ENCODE results near the gene TLCD3B.
"Not testable (repeated sequence)": the region's sequence is repeated elsewhere in the genome, so short reads cannot be mapped to it uniquely, and the experiment has no call there.

TLCD3B gene

DNA sequence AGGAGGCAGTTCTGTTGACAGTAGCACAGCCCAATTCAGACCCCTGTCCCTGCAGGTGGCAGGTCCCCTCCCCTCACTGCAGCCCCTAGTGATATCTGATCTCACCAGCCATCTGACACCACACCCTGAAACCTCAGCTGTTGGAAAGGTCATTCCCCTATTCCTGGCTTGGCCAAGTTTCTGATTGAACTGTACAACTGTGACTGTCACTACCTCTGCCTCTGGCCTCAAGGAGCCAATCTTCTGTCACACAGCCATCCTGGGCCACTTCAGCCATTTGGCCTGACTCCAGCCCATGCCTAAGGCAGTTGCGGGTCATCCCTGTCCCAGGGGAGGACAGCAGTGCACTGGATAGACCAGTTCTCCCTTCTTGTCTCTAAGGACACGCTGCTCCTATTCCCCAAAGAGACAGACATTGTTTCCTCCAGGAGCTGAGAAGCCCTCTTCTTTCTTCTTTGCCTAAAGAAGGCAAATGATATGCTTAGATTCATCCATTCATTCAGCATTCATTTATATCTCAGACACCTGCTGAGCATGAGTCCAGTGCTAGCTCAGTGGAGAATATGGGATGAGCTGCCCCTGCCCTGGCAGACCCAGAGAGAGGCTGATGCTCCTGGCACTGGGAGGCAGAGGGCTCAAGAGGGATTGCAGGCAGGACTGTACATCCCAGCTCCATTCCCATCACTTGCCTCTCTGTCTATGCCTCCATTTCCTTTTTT, 29.9 kb upstream of the TLCD3B start:
- no peak for DNase-seq (ENCODE audit: low read depth)

DNA sequence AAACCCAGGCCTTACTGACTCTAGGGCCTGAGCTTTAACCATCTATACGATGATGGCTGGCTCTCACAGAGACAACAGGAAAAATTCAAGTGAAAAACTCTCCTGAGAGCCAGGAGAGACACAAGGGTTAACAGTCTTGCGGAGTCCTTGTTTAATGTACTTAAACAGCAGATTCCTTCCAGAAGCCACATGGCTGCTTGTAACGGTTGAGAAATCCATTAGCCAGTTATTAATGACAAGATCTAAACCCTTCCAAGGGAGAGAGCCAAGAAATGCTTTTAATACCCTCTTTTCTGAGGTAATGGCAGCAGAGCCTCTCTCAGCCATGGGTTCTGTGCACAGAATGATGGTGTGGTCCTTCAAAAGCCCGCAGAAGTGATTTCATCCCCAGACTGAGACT, 29.3 kb upstream of the TLCD3B start:
- no peak for DNase-seq (ENCODE audit: low read depth)

DNA sequence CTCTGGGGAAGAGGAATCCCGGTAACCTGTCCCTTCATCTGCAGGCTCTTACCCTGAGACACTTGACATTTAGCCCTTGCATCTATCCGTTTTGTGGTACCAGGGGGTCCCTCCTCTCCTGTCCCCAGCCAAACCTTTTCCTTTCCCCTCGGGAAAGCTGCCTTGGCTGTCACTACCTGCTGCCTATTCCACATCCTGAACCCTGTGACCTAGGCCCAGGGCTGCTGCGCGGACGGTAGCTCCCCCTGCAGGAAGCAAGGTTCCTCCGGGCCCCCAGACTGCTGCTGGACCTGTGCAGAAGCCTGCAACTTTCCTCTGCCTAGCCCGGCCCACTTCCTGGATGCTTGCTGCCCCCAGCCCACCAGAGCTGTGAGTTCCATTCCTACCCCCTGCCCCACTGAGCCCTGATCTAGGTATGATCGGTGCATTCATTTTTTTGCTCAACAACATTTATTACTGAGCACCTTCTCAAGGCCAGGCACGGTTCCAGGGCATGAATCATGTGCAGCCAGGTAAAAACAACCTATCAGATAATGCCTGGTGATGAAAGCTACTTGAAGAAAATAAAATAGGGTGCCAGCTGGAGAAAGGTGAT, 24.0 kb upstream of the TLCD3B start:
- DNase-seq (ENCODE audit: low read depth) = no peak

DNA sequence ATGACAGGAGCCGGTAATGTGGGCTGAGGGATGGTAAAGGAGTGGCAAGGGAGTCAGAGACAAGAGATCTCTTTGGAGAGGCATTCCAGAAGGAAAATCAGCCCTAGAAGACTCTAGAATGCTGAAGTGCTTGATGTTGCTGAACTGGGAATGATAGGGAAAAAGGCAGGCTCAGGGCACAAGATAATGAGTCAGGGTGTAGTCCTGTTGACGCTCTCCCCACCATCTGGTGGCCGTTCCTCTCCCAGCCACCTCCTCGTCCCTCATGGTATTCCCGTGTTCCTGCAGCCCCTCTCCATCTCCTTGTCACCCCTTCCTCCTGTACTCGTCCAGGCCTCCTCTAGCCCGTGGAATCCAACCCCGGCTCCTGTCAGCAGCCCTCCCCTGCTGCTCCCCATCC, 23.4 kb upstream of the TLCD3B start:
- no peak for DNase-seq (ENCODE audit: low read depth)

DNA sequence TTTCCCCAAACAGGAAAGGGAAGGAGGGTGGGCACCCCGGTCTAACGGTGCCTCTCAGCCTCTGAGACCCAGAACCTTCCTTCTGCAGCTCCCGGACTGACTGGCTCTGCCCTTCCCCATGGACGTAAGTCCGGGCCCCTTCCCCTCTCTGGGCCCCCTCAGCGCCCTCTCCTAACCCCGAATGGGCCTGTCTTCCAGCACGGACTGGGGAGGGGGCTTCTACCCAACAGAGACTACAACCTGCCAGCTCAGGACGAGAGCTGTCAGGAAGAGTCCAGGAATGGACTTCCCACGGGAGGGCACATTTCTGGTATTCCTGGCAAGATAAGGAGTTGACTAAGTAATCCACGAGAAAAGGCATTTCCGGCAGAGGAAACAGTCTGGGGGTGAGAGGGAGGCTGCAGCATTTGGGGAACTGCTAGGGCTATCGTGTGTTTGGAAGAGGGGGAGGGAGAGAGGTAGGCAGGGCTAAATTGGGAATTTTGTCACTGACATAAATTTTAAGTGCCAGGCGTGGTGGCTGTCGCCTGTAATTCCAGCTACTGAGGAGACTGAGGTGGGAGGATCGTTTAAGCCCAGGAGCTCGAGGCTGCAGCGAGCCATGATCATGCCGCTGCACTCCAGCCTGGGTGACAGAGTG, 22.4 kb upstream of the TLCD3B start:
- DNase-seq (ENCODE audit: low read depth) = no peak

DNA sequence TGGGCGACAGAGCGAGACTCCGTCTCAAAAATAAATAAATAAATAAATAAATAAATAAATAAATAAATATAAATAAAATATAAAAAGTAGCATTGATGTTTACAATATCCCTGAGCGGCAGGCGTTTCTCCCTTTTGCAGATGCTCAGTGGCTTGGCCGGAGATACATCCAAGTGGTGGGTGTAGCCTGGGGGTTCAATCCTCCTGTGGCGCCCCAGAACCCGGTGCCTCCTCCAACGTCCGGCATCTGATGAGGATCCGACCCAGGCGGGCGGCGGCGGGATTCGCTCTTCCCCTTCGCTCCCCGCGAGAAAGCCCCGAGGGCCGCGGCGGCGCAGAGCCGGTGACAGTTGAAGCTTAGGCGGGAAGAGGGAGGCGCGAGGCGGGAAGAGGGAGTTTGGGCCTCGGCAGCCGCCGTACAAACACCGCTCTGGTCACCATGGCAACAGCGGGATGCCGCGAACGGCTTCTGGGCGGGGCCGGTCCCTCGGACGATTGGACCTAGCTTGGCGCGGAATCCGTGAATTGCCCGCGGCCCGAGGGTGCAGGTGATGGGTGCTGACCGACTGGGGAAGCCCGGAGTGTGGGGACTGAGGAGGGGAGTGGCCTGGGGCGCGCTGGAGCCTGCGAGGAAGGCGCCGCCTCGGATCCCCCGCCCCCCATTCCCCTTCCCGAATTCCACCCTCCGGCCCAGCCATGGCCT, 21.8 kb upstream of the TLCD3B start:
- DNase-seq (ENCODE audit: low read depth) = peak; percentile 87

DNA sequence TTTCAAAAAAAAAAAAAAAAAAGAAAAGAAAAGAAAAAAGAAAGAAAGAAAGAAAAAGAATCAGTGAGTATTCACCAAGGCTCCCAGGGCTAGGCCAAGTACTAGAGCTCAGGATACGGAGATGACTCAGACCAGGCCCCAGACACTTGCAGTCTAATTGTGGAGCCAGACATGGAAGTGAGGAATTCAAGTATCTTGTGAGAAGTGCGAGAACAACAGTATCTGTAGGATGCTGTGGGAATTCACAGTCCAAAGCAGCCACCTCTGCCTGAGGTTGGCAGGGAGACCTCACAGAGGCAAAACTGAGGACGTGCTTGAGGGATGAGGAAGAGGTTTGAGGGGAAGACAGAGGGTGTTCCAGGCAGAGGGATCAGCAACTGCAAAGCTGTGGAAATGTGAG, 20.4 kb upstream of the TLCD3B start:
- no peak for DNase-seq (ENCODE audit: low read depth)

DNA sequence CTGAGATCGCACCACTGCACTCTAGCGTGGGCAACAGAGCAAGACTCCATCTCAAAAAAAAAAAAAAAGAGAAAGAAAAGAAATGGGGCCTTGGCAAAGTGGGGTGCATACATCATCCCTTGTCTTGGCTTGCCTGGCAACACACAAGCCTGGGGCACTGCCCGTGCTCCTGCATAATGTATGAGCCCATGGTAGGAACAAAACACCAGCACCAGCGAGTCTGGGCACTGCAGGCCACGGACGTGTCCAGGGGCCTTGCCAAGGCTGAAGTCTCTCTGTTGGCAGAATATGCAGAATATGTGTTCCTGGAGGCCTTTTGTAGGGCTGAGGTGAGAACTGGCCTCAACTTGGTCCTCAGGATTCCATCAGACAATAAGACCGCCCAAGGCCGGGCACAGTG, 18.8 kb upstream of the TLCD3B start:
- no peak for DNase-seq (ENCODE audit: low read depth)

DNA sequence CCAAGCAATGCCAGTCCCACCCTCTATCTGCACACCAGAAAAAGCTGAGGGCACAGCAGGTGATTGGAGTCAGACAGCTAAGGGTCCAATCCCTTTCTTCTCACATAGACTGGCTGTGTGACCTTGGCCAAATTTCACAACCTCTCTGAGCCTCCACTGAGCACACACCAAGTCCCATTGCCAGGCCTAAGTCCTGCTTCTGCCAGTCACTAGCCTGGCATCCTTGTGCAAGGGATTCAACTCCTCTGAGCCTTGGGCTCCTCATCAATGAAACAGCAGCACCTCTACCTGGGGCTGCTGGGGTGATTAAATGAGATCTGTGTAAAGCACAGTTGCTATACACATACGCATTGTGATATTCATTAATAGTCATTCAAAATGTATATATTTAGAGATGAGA, 15.5 kb upstream of the TLCD3B start:
- no peak for DNase-seq (ENCODE audit: low read depth)

DNA sequence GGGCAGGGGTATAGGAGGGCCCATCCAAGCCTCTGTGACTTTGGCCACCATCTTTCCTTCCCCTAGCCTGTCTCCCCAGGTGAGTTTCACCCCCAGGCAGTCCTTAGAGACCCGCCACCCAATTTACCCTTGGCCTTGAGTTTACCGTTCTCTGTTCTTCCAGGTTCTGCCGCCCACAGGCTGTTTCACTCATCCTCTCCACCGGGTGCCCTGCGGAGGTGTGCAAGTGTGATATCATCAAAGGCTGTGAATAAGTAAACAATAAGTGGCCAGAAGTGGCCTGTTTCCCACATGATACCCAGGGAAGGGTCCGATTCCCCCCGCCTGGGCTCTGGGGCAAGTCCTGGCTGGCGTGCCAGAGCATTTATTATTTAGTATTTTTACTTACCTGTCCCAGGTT, 15.1 kb upstream of the TLCD3B start:
- no peak for DNase-seq (ENCODE audit: low read depth)

DNA sequence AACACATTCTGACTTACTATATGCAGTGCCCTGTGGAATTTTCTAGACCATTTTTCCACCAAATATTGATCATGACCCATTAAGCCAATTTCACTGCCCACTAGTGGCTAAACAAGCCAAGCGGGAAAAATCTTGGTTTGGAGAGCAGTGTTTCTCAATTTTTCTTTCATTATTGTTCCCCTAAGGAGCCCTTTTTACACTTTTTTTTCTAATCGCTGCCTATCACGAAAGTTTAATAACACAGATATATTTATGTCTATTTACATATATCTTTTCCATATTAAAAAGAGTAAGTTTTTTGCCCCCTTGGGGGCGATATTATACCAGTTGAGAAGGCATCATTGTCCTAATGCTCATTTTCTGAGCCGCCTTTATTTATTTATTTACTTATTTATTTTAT, 10.8 kb upstream of the TLCD3B start:
- no peak for DNase-seq (ENCODE audit: low read depth)

DNA sequence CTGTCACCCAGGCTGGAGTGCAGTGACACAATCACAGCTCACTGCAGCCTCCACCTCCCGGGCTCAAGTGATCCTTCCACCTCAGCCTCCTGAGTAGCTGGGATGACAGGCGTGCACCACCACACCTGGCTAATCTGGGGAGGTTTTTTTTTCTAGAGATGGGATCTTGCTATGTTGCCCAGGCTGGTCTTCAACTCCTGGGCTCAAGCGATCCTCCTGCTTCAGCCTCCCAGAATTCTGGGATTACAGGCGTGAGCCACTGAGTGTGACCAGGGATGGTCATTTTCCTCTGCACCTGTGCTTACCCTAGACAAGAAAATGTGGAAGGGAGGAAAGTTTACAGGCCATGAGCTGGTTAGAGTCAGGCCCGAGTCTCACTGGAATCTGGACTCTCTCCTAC, 9.6 kb upstream of the TLCD3B start:
- DNase-seq (ENCODE audit: low read depth) = not testable (repeated sequence)

DNA sequence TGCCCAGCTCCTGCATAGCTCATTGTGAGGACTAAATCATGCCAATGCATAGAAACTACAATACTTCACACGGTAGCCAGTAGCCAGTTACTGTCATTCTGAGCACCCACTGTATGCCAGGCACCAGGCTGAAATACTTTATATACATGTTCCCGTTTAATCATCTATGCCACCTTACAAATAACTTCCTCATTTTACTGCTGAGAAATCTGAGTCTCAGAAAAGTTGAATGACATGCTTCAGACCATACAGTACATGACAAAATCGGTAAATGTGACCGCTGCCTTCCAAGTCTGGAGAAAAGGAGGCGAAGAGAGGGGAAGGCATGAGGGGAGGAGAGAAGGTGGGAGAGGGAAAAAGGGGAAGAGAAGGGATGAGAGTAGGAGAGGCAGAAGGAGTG, 9.2 kb upstream of the TLCD3B start:
- DNase-seq (ENCODE audit: low read depth) = no peak

DNA sequence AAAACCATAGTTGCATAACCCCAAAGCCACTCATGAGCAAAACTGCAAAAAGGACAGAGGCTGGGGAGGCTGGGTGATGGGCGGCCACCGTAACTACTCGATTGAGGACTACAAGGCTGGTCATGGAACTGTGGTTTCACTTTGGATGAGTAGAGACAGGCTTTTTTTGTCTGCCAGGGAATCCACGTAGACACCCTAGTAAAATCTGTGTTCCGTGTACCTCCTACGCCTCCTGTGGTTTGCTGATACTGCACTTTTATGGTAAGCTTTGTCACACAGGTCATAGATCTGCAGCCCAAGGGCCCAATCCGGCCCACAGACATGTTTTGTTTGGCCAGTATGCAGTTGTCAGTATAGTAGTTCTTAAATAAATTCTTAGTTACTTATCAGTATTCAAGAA, 2.2 kb upstream of the TLCD3B start:
- no peak for DNase-seq (ENCODE audit: low read depth)

DNA sequence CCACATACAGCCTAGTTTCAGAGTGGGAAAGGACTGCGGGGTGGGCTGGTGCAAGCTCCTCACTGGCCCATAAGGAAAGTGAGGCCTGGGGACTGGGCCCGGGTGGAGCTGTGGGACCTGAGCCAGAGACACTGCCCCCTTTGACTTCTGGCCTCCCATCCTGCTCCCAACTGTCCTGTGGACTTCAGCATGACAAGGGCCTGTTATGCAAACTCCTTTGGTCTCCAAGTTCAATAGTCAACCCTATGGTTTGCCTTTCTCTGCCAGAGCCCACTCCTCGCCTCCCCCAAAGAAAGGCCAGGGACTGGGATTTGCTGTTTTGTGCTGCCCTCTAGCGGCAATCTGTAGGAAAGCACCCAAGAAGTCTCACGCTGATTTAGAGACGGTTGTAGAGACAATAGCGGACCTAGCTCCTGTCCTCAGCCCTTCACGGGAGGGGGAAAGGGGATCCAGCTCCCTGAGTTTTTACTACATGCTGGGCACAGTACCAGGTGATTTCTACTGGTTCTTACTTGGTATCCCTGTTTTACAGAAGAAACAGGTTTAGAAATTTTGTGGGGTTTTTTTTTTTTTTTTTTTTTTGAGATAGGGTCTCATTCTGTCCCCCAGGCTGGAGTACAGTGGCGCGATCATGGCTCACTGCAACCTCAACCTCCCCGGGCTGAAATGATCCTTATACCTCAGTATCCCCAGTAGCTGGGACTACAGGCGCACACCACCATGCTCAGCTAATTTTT, 1.2 kb upstream of the TLCD3B start:
- DNase-seq (ENCODE audit: low read depth) = no peak

DNA sequence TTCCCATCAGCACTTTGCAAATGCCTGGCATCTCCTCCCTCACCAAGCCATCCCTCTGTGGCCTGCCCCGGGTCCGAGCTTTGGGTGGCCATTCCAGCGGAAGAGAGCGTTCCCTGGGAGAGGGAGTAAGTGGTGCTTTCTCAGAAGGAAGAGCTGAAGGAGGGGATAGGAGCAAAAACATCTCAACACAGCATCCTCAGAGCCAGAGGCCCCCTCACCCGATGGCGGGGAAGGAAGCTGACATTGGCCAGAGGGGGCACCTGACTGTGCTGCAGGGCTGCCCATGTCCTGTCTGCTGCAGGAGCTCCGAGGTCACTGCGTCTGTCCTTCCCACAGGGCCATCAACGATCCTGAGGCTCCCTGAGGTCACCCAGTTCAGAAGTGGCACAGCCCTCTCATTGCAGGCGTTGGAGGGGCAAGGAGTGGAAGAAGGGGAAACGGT, 427 bp upstream of the TLCD3B start:
- DNase-seq (ENCODE audit: low read depth) = no peak

DNA sequence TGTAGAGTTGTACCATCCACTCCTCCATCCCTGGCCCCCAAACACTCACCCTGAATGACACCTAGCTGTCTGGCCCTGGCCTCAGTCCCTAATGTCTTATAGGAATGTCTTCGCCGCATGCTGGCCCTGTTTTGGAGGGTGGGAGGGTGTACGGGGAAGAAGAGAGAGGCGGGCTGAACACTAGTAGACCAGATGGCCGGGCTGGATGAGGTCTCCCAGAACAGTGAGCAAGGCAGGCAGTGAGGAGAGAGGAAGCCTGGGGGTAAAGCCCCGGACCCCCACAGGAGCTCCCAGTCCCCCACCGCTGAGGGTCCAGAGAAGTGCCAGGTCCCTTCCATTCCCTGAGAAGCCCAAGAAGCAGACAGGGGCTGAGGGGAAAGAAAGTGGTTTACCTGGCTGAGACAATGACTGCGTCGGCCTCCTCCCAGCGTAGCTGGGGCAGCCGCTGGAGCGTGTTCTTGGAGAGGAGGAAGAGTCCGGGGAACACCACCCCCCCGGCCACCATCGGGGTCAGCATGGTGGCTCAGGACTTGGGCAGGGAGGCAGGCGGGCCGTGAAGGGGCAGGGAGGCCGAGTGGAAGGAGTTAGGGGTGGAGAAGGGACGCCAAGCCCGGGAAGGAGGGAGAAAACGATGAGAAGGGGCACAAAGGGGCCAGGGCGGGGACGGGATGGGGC, 923 bp downstream of the TLCD3B start:
- no peak for DNase-seq (ENCODE audit: low read depth)

DNA sequence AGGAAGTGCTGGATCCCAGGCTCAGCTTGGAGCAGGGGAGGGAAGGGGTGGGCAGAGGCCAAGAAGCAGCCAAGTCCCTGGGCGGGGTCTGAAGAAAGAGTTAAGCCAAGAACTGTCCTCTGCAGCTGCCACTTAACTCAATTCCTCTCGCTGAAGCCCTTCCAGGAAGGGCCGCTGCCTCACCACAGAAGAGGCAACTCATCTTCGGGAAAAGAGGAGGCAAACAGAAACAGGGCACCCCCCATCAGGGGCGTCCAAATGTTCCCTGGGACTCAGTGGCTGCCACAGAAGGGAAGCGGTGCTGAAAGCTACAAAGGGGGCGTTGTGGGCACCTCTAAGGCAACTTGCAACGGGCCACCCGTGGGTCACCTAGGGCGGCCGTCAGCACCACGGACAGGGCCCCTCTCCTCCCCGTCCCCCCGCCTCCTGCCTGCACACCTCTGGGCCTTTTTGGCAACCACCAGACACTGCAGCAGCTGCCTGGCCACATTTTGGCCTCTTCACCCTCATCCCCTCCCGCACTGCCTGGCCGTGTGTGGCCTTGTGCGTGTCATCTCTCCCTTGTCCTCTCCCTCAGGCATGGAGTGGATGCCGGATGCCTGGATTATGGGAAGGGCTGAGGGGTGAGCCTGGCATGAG, 2.5 kb downstream of the TLCD3B start:
- DNase-seq (ENCODE audit: low read depth) = no peak

DNA sequence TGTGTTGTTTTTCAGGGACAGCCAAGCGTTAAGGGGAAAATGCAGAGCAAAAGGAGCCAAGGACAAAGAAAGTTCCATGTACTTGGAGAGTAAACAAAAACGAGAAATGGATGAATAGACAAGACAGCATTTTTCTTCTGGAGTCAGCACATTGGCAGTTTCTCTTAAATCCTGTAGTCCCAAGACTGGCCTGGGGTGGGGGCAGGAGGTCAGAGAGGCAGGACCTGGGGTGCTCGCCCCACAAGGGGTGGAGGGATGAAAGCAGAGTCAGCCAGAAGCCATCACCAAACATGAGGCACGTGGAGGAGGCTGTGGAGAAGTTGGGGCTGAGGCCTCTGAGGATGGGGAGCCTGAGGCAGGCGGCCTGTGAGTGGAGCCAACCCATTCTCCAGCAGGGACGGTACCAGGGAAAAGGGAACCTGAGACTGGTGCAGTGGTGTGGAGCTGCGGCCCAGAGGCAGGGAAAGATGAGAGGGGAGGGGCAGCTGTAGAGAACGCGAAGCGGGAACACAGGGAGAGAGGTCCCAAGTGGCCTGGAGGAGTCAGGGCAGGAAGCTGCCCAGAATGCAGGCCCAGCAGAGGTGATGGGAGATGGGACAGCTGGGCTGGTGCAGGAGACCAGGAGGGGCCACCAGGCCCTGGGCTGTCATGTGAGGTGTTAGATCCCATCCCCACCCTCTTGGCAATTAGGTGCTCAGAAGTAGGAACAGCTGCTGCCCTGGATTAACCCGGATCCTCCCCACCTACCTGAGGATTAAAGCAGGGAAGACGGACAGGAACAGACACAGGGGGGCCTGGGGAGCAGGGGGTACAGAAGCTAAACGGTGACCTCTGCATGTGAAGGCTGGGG, 3.3 kb downstream of the TLCD3B start:
- no peak for DNase-seq (ENCODE audit: low read depth)

DNA sequence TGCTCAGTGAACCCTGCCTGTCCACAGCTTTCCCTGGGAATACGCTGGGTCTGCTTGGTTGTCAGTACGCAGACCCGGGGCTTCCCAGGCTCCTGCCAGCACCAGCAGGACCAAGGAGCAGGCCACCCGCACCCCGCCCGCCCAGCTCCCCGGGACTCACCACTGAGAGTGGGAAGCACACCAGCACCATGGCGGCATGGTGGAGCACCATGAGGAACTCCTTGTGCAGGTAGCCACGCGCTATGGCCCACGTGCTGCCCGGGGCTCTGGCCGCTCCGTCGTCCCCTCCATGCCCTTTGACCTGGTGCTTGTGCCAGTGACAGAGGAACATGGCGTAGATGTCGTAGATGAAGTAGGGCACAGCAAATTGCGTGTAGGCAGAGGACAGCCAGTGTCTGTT, 4.6 kb downstream of the TLCD3B start:
- no peak for DNase-seq (ENCODE audit: low read depth)

All from stimulated activated CD8-positive, alpha-beta memory T cell treated with anti-CD3 and anti-CD28 coated beads, Interleukin-7, amount 100 ng/mL, for 24 hours (primary cell).